ENCODE measurements around the gene STS. TPM values are rescaled to one million over a fixed set of nuclear protein-coding genes. Genes with fewer than 3 reads are reported as not detected.

Gene STS
- total RNA-seq, 1 donor from 2014 or later, result 0.97 TPM

DNA sequence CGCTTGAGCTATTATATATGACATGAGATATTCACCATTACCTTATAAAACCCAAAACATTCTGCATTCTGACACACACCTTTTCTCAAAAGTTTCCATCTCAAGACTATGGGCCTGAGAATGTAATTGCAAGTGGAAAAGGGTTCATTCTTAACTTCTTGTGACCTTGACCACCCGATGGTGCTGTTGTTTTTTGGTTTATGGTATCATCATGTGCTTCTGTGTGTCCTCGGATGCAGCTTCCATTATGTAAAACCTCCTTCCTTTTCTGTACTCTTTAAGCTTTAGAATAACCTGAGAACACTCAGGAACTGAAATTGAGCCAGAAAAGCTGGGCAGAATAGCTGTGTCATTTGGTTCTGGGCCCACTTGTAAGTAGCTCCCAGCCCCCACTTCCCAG, 16.7 kb downstream of the STS start:
- no peaks in the 10 kb centered on the region for H3K36me3 ChIP-seq
- no peaks in the 10 kb centered on the region for H3K79me2 ChIP-seq (ENCODE audit: low read depth)
- no peaks in the 10 kb centered on the region for H3K27me3 ChIP-seq
- H3K9me3 Mint-ChIP-seq, result peaks cover 9% of the 10 kb centered on the region
- no peaks in the 10 kb centered on the region for H3K36me3 Mint-ChIP-seq
- no peak overlapping the region for H3K27ac Mint-ChIP-seq
- H3K9me3 ChIP-seq (ENCODE audit: low read depth), result no peaks in the 10 kb centered on the region
- H3K4me1 ChIP-seq, result no peaks in the 10 kb centered on the region
- peaks cover 12% of the 10 kb centered on the region for H3K4me1 Mint-ChIP-seq
- H3F3A ChIP-seq (ENCODE audit: low read depth), result no peaks in the 10 kb centered on the region
- peaks cover 2% of the 10 kb centered on the region for H3K27me3 Mint-ChIP-seq (ENCODE audit: insufficient read depth, low read depth)
- no peak for DNase-seq (ENCODE audit: low spot score)
- H3K4me3 ChIP-seq, result no peak overlapping the region
- H3K9ac ChIP-seq, result no peak overlapping the region
- no peak overlapping the region for H3K4me3 Mint-ChIP-seq
- H3K27ac ChIP-seq, result no peak overlapping the region
- no peak overlapping the region for H3K4me2 ChIP-seq
- no peak overlapping the region for H2AFZ ChIP-seq (replicated peaks)
- TF ChIP-seq CTCF (IDR thresholded peaks at IDR 0.05) (no peak), EZH2phosphoT487 (IDR thresholded peaks at IDR 0.05) (no peak), EZH2 (IDR thresholded peaks at IDR 0.05) (no peak)
- no peaks in the 10 kb centered on the region for H4K20me1 ChIP-seq (ENCODE audit: low read depth)

- no peak overlapping the region for H2AFZ ChIP-seq (replicated peaks)
These were observed 20.9 kb downstream of the STS start for GRCh38 chrX:7168371-7168770.

GRCh38 chrX:7169627-7170026, 22.1 kb downstream of the STS start:
- H3K4me1 Mint-ChIP-seq, result no peaks in the 10 kb centered on the region
- Histone ChIP-seq H3F3A (ENCODE audit: low read depth) (no peaks in the 10 kb centered on the region), H3K79me2 (ENCODE audit: low read depth) (no peaks in the 10 kb centered on the region), H2AFZ (replicated peaks) (no peak overlapping the region), H3K9ac (no peak overlapping the region), H4K20me1 (ENCODE audit: low read depth) (no peaks in the 10 kb centered on the region), H3K27ac (no peak overlapping the region), H3K9me3 (ENCODE audit: low read depth) (no peaks in the 10 kb centered on the region), H3K36me3 (no peaks in the 10 kb centered on the region), H3K4me2 (no peak overlapping the region), H3K4me3 (no peak overlapping the region), H3K27me3 (no peaks in the 10 kb centered on the region), H3K4me1 (no peaks in the 10 kb centered on the region)
- no peak for DNase-seq (ENCODE audit: low spot score)
- H3K27ac Mint-ChIP-seq, result no peak overlapping the region
- H3K36me3 Mint-ChIP-seq, result peaks cover 1% of the 10 kb centered on the region
- no peak for TF ChIP-seq EZH2 (IDR thresholded peaks at IDR 0.05)
- no peak for TF ChIP-seq CTCF (IDR thresholded peaks at IDR 0.05)
- no peak for TF ChIP-seq EZH2phosphoT487 (IDR thresholded peaks at IDR 0.05)
- no peak overlapping the region for H3K4me3 Mint-ChIP-seq
- H3K27me3 Mint-ChIP-seq (ENCODE audit: insufficient read depth, low read depth), result no peaks in the 10 kb centered on the region
- H3K9me3 Mint-ChIP-seq, result peaks cover 13% of the 10 kb centered on the region

More at GRCh38 chrX:7168371-7168770, 20.9 kb downstream of the STS start:
- Histone ChIP-seq H3K9ac (no peak overlapping the region), H3K4me3 (no peak overlapping the region), H3K9me3 (ENCODE audit: low read depth) (no peaks in the 10 kb centered on the region), H3K4me1 (no peaks in the 10 kb centered on the region), H3K27ac (no peak overlapping the region), H3K36me3 (no peaks in the 10 kb centered on the region), H3K4me2 (no peak overlapping the region), H3F3A (ENCODE audit: low read depth) (no peaks in the 10 kb centered on the region), H3K27me3 (no peaks in the 10 kb centered on the region), H3K79me2 (ENCODE audit: low read depth) (no peaks in the 10 kb centered on the region), H4K20me1 (ENCODE audit: low read depth) (no peaks in the 10 kb centered on the region)
- H3K4me1 Mint-ChIP-seq, result no peaks in the 10 kb centered on the region
- H3K9me3 Mint-ChIP-seq, result peaks cover 13% of the 10 kb centered on the region
- no peaks in the 10 kb centered on the region for H3K27me3 Mint-ChIP-seq (ENCODE audit: insufficient read depth, low read depth)
- no peak for DNase-seq (ENCODE audit: low spot score)
- H3K36me3 Mint-ChIP-seq, result no peaks in the 10 kb centered on the region
- no peak for TF ChIP-seq EZH2 (IDR thresholded peaks at IDR 0.05)
- no peak for TF ChIP-seq EZH2phosphoT487 (IDR thresholded peaks at IDR 0.05)
- TF ChIP-seq CTCF (IDR thresholded peaks at IDR 0.05), result no peak
- H3K4me3 Mint-ChIP-seq, result no peak overlapping the region
- no peak overlapping the region for H3K27ac Mint-ChIP-seq

Data from neural progenitor cell (in vitro differentiated cells).